ENCODE data around the gene P2RY14. TPM values are rescaled to one million over a fixed set of nuclear protein-coding genes. Genes with fewer than 3 reads are reported as not detected.
A peak's percentile ranks its signal among the peaks of the same experiment; 100 is the strongest.
"Not testable (repeated sequence)": the region's sequence is repeated elsewhere in the genome, so short reads cannot be mapped to it uniquely, and the experiment has no call there.

Gene P2RY14
- total and polyA plus RNA-seq, 12 donors, result 0.17 to 2.4 (median 0.57) TPM; not detected in 1

DNA sequence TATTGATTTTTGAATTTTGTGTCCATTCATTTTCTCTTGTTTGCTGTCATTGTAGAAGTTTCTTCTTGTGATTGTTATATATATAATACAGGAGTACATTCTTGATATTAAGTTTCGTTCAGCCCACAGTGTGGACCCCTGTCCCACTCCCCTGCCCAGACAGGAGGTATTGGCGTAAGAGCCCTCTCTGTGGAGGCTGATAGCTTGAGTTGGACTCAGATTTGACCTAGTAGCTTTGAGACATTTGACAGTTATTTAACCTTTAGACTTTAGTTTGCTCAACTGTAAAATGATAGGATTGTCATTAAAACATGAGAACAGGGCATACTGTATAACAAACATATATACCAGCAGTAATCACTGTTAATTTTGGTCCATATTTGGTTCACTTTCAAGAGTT lies 102.4 kb downstream of the P2RY14 start:
- H3K4me3 ChIP-seq, result no peak overlapping the region
- H3K4me1 ChIP-seq (replicated peaks in 1 of 2), result no peaks in the 10 kb centered on the region
- H3K27ac ChIP-seq, result no peak overlapping the region
- H3K36me3 ChIP-seq (replicated peaks in 1 of 2), result no peaks in the 10 kb centered on the region
- H3K9me3 ChIP-seq (replicated peaks in 1 of 3), result no peaks in the 10 kb centered on the region
- intact Hi-C loops (cut with DNase I), result no loop called here
- 71 to 100% (median 97%) methylated on average over 2 of the region's 2 CpGs for WGBS, 4 donors
- DNase-seq, result no peak
- TF ChIP-seq POLR2A (IDR thresholded peaks at IDR 0.05), result no peak
- TF ChIP-seq, protein P1, sequence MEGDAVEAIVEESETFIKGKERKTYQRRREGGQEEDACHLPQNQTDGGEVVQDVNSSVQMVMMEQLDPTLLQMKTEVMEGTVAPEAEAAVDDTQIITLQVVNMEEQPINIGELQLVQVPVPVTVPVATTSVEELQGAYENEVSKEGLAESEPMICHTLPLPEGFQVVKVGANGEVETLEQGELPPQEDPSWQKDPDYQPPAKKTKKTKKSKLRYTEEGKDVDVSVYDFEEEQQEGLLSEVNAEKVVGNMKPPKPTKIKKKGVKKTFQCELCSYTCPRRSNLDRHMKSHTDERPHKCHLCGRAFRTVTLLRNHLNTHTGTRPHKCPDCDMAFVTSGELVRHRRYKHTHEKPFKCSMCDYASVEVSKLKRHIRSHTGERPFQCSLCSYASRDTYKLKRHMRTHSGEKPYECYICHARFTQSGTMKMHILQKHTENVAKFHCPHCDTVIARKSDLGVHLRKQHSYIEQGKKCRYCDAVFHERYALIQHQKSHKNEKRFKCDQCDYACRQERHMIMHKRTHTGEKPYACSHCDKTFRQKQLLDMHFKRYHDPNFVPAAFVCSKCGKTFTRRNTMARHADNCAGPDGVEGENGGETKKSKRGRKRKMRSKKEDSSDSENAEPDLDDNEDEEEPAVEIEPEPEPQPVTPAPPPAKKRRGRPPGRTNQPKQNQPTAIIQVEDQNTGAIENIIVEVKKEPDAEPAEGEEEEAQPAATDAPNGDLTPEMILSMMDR (IDR thresholded peaks at IDR 0.05), result no peak
- H3K27me3 ChIP-seq, result no peaks in the 10 kb centered on the region

DNA sequence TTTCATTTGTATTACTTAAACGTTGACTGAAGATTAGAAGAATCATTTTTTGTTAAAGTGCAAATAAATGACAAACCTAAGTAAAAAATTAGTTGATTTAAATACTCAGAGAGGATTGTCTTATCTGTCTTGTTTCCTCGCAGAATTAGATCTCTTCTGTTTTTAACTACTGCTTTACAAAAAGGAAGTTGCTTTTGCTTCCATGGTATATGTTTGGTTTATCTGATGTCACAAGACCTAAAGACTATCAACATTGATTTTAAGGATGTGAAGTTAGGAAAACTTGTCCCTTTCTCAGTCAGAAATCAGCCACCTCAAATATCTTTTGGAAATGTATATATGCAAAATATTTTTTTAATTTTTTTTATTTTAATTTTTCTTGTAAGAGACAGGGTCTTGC lies 104.0 kb downstream of the P2RY14 start:
- intact Hi-C loops (cut with DNase I), result loop anchor here in 1 of 2 donors (5.0 kb wide), 1 partner anchor 108 kb away; no protein-coding TSS in a partner anchor
- TF ChIP-seq, protein P1 (IDR thresholded peaks at IDR 0.05), result no peak
- TF ChIP-seq POLR2A (IDR thresholded peaks at IDR 0.05), result no peak
- Histone ChIP-seq H3K4me3 (no peak overlapping the region), H3K27me3 (no peaks in the 10 kb centered on the region), H3K36me3 (replicated peaks in 1 of 2) (no peaks in the 10 kb centered on the region), H3K9me3 (replicated peaks in 1 of 3) (no peaks in the 10 kb centered on the region), H3K27ac (no peak overlapping the region), H3K4me1 (replicated peaks in 1 of 2) (no peaks in the 10 kb centered on the region)
- WGBS, 4 donors, result 60 to 69% (median 62%) methylated on average over 2 of the region's 2 CpGs
- DNase-seq, result no peak

DNA sequence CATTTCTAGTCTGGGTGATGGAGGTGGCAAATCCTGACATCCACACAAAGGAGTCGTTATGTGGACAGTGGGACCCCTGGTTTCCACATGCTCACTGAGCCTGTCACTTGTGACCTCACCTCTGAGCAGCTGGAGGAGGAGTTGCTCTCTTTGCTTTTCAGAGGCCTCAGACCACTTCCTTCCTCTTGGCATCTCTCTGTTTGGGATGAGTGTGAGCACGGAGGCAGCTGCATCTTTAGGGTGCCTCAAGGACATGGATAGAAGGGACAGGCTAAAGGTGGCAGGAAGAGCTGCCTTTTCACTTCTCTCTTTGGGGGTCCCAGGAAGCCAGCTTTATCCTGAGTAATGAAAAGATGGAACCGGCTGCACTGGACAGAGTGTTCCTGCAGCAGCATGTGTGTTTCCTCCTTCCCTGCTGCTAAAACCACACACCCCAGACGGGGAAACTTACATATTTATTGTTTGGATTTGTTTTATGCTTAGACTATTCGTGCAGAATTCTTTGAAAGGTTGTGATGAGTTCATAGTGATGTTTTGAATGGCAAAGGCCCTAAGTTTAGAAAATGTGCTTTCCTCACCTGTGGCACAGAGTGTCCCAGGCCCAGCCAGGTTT lies 107.1 kb downstream of the P2RY14 start:
- peak overlapping the region in 2 of 5 donors; percentile 28 to 68 for H3K27ac ChIP-seq
- 48 to 70% (median 54%) methylated on average over 5 of the region's 5 CpGs for WGBS, 4 donors
- TF ChIP-seq, protein P1 (IDR thresholded peaks at IDR 0.05), result no peak
- no peak for TF ChIP-seq POLR2A (IDR thresholded peaks at IDR 0.05)
- no peaks in the 10 kb centered on the region for H3K4me1 ChIP-seq (replicated peaks in 1 of 2)
- no peaks in the 10 kb centered on the region for H3K9me3 ChIP-seq (replicated peaks in 1 of 3)
- intact Hi-C loops (cut with DNase I), result loop anchor here in 1 of 2 donors (5.0 kb wide), 1 partner anchor 111 kb away; no protein-coding TSS in a partner anchor
- H3K4me3 ChIP-seq, result no peak overlapping the region
- H3K36me3 ChIP-seq (replicated peaks in 1 of 2), result no peaks in the 10 kb centered on the region
- DNase-seq, result peak in 4 of 7 donors; percentile 22 to 57 (median 31)
- no peaks in the 10 kb centered on the region for H3K27me3 ChIP-seq

DNA sequence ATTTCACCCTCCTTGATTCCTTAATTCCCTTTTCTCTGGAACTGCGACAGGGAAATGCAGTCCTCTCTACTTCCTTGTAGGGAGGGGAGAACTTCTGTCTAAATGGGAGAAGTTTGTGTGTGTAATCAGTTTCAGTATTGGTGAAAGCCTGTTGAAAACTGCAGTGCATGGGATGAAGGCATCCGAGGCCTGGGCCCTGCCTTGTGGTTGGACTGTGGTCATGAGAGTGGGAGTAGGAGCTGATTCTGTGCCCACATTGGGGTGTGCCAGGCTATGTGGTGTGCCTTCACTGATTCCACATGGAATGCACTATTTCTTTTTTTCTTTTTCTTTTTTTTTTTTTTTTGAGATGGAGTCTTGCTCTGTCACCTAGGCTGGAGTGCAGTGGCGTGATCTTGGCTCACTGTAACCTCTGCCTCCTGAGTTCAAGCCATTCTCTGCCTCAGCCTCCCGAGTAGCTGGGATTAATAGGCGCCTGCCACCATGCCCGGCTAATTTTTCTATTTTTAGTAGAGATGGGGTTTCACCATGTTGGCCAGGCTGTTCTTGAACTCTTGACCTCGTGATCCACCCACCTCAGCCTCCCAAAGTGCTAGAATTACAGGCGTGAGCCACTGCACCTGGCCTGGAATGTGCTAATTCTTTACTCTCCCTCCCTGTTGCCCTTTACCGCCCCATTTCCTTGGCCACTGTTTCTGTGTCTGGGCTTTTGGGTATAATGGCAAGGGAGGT lies 108.2 kb downstream of the P2RY14 start:
- intact Hi-C loops (cut with DNase I), result loop anchor here (5.0 kb wide), 1 partner anchor 112 kb away; no protein-coding TSS in a partner anchor
- not testable (repeated sequence) for H3K27me3 ChIP-seq; H3K36me3 ChIP-seq (replicated peaks in 1 of 2); H3K4me3 ChIP-seq; H3K9me3 ChIP-seq (replicated peaks in 1 of 3); H3K4me1 ChIP-seq (replicated peaks in 1 of 2)
- DNase-seq, result peak in 6 of 7 donors; percentile 41 to 71 (median 58)
- H3K27ac ChIP-seq, result peak overlapping the region in 2 of 5 donors; percentile 35 to 68
- WGBS, 4 donors, result 70 to 77% (median 74%) methylated on average over 9 of the region's 9 CpGs
